ENCODE measurements around the gene SPC25.

The SPC25 gene

GRCh38 chr2:168849610-168850009, 40.6 kb downstream of the SPC25 start:
- CTCF ChIA-PET, result no interaction called here
- H3K9me3 Mint-ChIP-seq, result no peaks in the 10 kb centered on the region
- H3K27me3 Mint-ChIP-seq, result no peaks in the 10 kb centered on the region
- H3K4me1 Mint-ChIP-seq, result no peaks in the 10 kb centered on the region
- no peak overlapping the region for H3K4me3 Mint-ChIP-seq
- no peak for DNase-seq
- H3K27ac Mint-ChIP-seq, result no peak overlapping the region
- H3K36me3 Mint-ChIP-seq, result peaks cover 21% of the 10 kb centered on the region

- CTCF ChIA-PET, result no interaction called here
- no peak overlapping the region for H3K4me3 Mint-ChIP-seq
- DNase-seq, result no peak
- H3K4me1 Mint-ChIP-seq, result peaks cover 2% of the 10 kb centered on the region
- peaks cover 13% of the 10 kb centered on the region for H3K36me3 Mint-ChIP-seq
- H3K27me3 Mint-ChIP-seq, result no peaks in the 10 kb centered on the region
- no peaks in the 10 kb centered on the region for H3K9me3 Mint-ChIP-seq
- no peak overlapping the region for H3K27ac Mint-ChIP-seq
Observed at GRCh38 chr2:168848225-168848624, 42.0 kb downstream of the SPC25 start.

GRCh38 chr2:168843253-168843652, 47.0 kb downstream of the SPC25 start:
- no peaks in the 10 kb centered on the region for H3K27me3 Mint-ChIP-seq
- DNase-seq, result no peak
- no peak overlapping the region for H3K4me3 Mint-ChIP-seq
- peaks cover 9% of the 10 kb centered on the region for H3K4me1 Mint-ChIP-seq
- H3K9me3 Mint-ChIP-seq, result no peaks in the 10 kb centered on the region
- H3K36me3 Mint-ChIP-seq, result no peaks in the 10 kb centered on the region
- CTCF ChIA-PET, result no interaction called here
- no peak overlapping the region for H3K27ac Mint-ChIP-seq

GRCh38 chr2:168841445-168841844, 48.8 kb downstream of the SPC25 start:
- no peaks in the 10 kb centered on the region for H3K9me3 Mint-ChIP-seq
- no peak overlapping the region for H3K27ac Mint-ChIP-seq
- CTCF ChIA-PET, result no interaction called here
- H3K4me1 Mint-ChIP-seq, result peaks cover 9% of the 10 kb centered on the region
- H3K36me3 Mint-ChIP-seq, result no peaks in the 10 kb centered on the region
- DNase-seq, result no peak
- no peak overlapping the region for H3K4me3 Mint-ChIP-seq
- no peaks in the 10 kb centered on the region for H3K27me3 Mint-ChIP-seq

- Mint-ChIP-seq H3K4me3 (no peak overlapping the region), H3K9me3 (no peaks in the 10 kb centered on the region), H3K36me3 (no peaks in the 10 kb centered on the region), H3K4me1 (no peaks in the 10 kb centered on the region), H3K27ac (no peak overlapping the region), H3K27me3 (peaks cover 3% of the 10 kb centered on the region)
- no peak for DNase-seq
- CTCF ChIA-PET, result no interaction called here
Observed at GRCh38 chr2:168835969-168836368, 54.3 kb downstream of the SPC25 start.

- H3K4me3 Mint-ChIP-seq, result no peak overlapping the region
- DNase-seq, result no peak
- CTCF ChIA-PET, result no interaction called here
- no peaks in the 10 kb centered on the region for H3K4me1 Mint-ChIP-seq
- H3K9me3 Mint-ChIP-seq, result no peaks in the 10 kb centered on the region
- peaks cover 3% of the 10 kb centered on the region for H3K27me3 Mint-ChIP-seq
- H3K36me3 Mint-ChIP-seq, result no peaks in the 10 kb centered on the region
- H3K27ac Mint-ChIP-seq, result no peak overlapping the region
Observed at GRCh38 chr2:168831662-168832061, 58.6 kb downstream of the SPC25 start.

GRCh38 chr2:168830958-168831357, 59.3 kb downstream of the SPC25 start:
- Mint-ChIP-seq H3K4me1 (no peaks in the 10 kb centered on the region), H3K9me3 (no peaks in the 10 kb centered on the region), H3K4me3 (no peak overlapping the region), H3K27ac (no peak overlapping the region), H3K36me3 (no peaks in the 10 kb centered on the region), H3K27me3 (peaks cover 3% of the 10 kb centered on the region)
- CTCF ChIA-PET, result no interaction called here
- DNase-seq, result no peak

GRCh38 chr2:168825126-168825525, 65.1 kb downstream of the SPC25 start:
- Mint-ChIP-seq H3K27me3 (peaks cover under 1% of the 10 kb centered on the region), H3K4me1 (no peaks in the 10 kb centered on the region), H3K4me3 (no peak overlapping the region), H3K9me3 (no peaks in the 10 kb centered on the region), H3K27ac (no peak overlapping the region), H3K36me3 (no peaks in the 10 kb centered on the region)
- CTCF ChIA-PET, result no interaction called here
- no peak for DNase-seq

GRCh38 chr2:168821992-168822391, 68.2 kb downstream of the SPC25 start:
- Mint-ChIP-seq H3K36me3 (no peaks in the 10 kb centered on the region), H3K27me3 (peaks cover 9% of the 10 kb centered on the region), H3K4me1 (no peaks in the 10 kb centered on the region), H3K4me3 (no peak overlapping the region), H3K9me3 (no peaks in the 10 kb centered on the region), H3K27ac (no peak overlapping the region)
- CTCF ChIA-PET, result interaction anchor here (0.8 kb wide), 1 partner anchor 347 kb away, joined by 3 read pairs; no protein-coding TSS in a partner anchor
- DNase-seq, result no peak

GRCh38 chr2:168821577-168821976, 68.7 kb downstream of the SPC25 start:
- Mint-ChIP-seq H3K27me3 (peaks cover 9% of the 10 kb centered on the region), H3K27ac (no peak overlapping the region), H3K4me3 (no peak overlapping the region), H3K4me1 (no peaks in the 10 kb centered on the region), H3K9me3 (no peaks in the 10 kb centered on the region), H3K36me3 (no peaks in the 10 kb centered on the region)
- CTCF ChIA-PET, result interaction anchor here (0.6 to 0.8 kb wide), 2 partner anchors 33 to 347 kb away, joined by 3 read pairs; no protein-coding TSS in a partner anchor
- DNase-seq, result no peak
